Bone marrow (tissue), 2 donors: ENCODE measurements around the gene VCL.
A peak's percentile ranks its signal among the peaks of the same experiment; 100 is the strongest.
"Not testable (repeated sequence)": the region's sequence is repeated elsewhere in the genome, so short reads cannot be mapped to it uniquely, and the experiment has no call there.

ENCODE experiments used
- DNase-seq, 2 donors: peaks; one replicate each; lab custom pipeline; 2025; lab: John Stamatoyannopoulos, UW

Gene VCL

GRCh38 chr10:74109452-74109851 lies 111.5 kb downstream of the VCL start:
- no peak for DNase-seq

DNA sequence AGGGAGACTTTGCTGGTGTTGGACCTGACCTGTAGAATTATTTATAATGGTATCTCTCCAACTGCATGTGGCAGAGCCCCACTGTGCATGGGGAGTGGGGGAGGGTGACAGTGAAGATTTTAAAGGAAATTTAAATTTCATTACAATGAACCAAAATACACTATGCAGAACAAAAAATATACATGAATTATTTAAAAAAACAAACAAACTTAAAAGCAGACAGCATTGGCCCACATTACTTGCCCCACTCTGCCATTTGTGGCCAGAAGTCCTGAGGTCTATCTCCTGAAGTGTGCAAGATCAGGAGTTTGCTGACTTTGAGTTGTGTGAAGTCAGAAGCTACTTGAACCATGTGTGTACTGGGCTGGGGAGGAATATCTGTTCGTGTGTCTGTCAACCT lies 112.2 kb downstream of the VCL start:
- no peak for DNase-seq

GRCh38 chr10:74111799-74112198 lies 113.9 kb downstream of the VCL start:
- no peak for DNase-seq

DNA sequence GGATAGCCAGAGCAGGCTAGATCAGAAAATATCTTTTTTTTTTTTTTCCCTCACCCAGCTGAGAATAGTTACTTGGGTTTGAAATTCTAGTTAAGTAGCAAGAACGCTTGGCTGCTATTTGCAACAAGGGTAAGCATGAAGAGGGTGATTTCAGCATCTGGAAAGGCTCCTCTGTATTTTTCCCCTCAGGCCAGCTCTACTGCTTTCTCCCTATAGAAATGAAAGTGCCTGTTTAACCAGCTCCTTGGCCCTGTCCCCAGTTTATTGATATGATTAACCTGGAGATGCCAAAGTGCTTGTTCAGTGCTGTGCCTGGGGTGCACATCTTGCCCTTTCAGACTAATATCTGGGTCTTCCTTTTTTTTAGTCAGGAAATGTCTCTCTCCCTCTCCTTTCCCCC lies 115.6 kb downstream of the VCL start:
- DNase-seq = no peak

DNA sequence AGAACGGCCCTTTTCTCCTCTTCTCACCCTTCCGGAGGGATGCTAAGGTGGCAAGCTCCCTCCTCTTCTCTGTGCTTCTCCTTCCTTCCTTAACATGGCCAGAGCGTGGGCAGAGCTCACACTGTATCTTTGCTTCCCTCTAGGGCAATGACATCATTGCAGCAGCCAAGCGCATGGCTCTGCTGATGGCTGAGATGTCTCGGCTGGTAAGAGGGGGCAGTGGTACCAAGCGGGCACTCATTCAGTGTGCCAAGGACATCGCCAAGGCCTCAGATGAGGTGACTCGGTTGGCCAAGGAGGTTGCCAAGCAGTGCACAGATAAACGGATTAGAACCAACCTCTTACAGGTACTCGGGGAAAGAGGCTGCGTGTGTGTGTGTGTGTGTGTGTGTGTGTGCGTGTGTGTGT lies 116.1 kb downstream of the VCL start:
- DNase-seq = no peak

- no peak for DNase-seq
Measured at GRCh38 chr10:74117738-74118137, 119.8 kb downstream of the VCL start.

DNA sequence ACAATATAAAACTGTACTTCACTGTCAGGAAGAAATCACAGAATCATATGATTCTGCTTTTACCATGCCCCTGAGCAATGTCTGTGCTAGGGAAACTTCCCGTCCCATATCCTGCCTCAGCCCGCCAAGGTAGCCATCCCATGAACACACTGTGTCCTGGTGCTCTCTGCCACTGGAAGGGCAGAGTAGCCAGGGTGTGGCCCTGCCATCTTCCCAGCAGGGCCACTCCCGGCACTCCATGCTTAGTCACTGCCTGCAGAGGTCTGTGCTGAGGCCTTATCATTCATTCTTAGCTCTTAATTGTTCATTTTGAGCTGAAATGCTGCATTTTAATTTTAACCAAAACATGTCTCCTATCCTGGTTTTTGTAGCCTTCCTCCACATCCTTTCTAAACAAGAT lies 120.9 kb downstream of the VCL start:
- DNase-seq = no peak

GRCh38 chr10:74120911-74121310 lies 123.0 kb downstream of the VCL start:
- DNase-seq = no peak

- no peak for DNase-seq
Measured at GRCh38 chr10:74121368-74121767, 123.5 kb downstream of the VCL start.

- DNase-seq = no peak
Measured at GRCh38 chr10:74122060-74122459, 124.1 kb downstream of the VCL start.

- no peak for DNase-seq
Measured at GRCh38 chr10:74123081-74123480, 125.2 kb downstream of the VCL start.

- DNase-seq = no peak
Measured at GRCh38 chr10:74133923-74134820, 136.3 kb downstream of the VCL start.

DNA sequence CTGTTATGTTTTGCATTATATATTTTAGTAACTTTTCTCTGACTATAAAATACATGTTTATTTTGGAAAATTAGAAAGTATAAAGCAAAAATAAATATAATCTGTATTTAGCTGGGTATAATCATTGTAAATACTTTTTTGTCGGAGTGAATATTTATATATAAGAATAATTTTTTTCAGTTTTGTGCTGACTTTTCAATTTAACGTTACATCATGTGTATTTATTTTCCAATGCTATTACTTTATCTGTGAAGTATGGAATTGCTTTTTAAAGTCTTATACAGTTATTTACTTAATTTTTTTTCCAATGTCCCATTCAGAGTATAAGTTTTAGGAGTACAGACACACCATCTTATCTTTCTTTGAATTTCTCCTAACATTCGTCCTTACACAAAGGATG lies 137.5 kb downstream of the VCL start:
- no peak for DNase-seq

- no peak for DNase-seq
Measured at GRCh38 chr10:74137992-74138391, 140.1 kb downstream of the VCL start.

GRCh38 chr10:74138596-74138995 lies 140.7 kb downstream of the VCL start:
- not testable (repeated sequence) for DNase-seq

DNA sequence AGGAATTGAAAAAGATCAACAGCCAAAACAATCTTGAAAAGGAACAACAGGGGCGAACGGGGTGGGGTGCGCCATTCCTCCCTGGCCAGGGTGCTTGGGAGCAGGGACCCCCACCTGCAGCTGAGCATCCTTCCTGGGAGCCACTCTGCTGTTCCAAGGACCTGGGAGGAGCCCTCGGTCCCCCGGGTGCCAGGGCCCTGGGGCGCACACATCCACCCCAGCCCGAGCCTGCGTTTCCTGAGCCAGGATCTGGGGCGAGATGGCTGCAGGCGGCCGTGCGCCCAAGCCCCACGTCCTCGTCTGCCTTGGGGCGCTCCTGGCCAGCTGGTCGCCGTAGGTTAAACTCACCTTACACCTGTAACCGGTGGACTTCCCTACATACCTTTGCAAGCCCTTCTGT lies 142.1 kb downstream of the VCL start:
- no peak for DNase-seq

GRCh38 chr10:74140553-74140952 lies 142.6 kb downstream of the VCL start:
- no peak for DNase-seq

- no peak for DNase-seq
Measured at GRCh38 chr10:74145133-74145532, 147.2 kb downstream of the VCL start.

GRCh38 chr10:74146980-74147379 lies 149.1 kb downstream of the VCL start:
- not testable (repeated sequence) for DNase-seq

- peak in 1 of 2 donors; percentile 73 for DNase-seq
Measured at GRCh38 chr10:74150204-74150989, 152.5 kb downstream of the VCL start, which contains the start of gene AP3M1. TSS of gene AP3M1 (minus strand) at chr10:74150828. CDS start at chr10:74138379, 12,449 bp downstream.

GRCh38 chr10:74150990-74151878 lies 153.3 kb downstream of the VCL start, which contains the start of gene ADK:
TSS of gene ADK (plus strand) at chr10:74151221. CDS start at chr10:74151279, 58 bp downstream.
- DNase-seq = peak; percentile 95 to 99
